Duodenal mucosa (tissue), 2 donors: ENCODE data around the gene ZSWIM3.

ENCODE experiments used
- H3K27ac ChIP-seq: one replicate; pipeline ENCODE4 v1.7.0; 2013; ENCODE audit warnings: low read depth, low read length
- H3K27me3 ChIP-seq, 2 donors: one replicate each; pipeline ENCODE4 v1.7.0; 2013; ENCODE audit warnings: low read length in 2 of 2, control low read depth in 1 of 2; ENCODE audit not compliant: insufficient read depth in 2 of 2, control insufficient read depth in 1 of 2
- H3K36me3 ChIP-seq, 2 donors: one replicate each; pipeline ENCODE4 v1.7.0; 2013; ENCODE audit warnings: low read length in 2 of 2, control low read depth in 1 of 2; ENCODE audit not compliant: insufficient read depth in 2 of 2, control insufficient read depth in 1 of 2
- H3K4me1 ChIP-seq, 2 donors: one replicate each; pipeline ENCODE4 v1.7.0; 2013; ENCODE audit warnings: low read length in 2 of 2, control low read depth in 1 of 2; ENCODE audit not compliant: insufficient read depth in 2 of 2, control insufficient read depth in 1 of 2
- H3K4me3 ChIP-seq, 2 donors: one replicate each; pipeline ENCODE4 v1.7.0; 2013; ENCODE audit warnings: low read length in 2 of 2, low read depth in 1 of 2
- H3K9ac ChIP-seq, 2 donors: one replicate each; pipeline ENCODE4 v1.7.0; 2013; ENCODE audit warnings: low read length in 2 of 2, low read depth in 1 of 2
- H3K9me3 ChIP-seq, 2 donors: one replicate each; pipeline ENCODE4 v1.7.0; 2013; ENCODE audit warnings: low read length in 2 of 2, control low read depth in 1 of 2; ENCODE audit not compliant: control insufficient read depth in 1 of 2

The ZSWIM3 gene

DNA sequence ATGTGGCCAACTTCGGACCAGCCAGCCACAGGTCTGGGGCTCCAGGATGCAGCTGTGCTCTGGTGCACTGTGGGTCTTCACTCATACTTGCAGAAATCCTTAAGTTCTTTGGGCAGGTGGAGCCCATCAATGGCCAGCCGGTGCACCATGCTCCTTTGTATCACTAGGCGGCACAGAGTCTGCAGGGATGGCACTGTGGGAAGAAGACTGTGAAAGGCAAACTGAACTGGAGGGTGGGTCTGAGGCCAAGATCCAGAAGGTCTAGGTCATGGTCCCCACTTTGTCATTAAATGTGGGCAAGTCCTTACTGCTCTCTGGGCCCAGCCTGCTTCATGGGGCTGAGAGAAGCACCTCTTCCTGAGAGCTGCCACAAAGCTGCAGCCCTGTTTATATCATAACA lies 31.3 kb downstream of the ZSWIM3 start:
- no peaks in the 10 kb centered on the region for H3K9me3 ChIP-seq
- no peak overlapping the region for H3K4me3 ChIP-seq
- no peak overlapping the region for H3K27ac ChIP-seq
- H3K36me3 ChIP-seq: peaks cover 7 to 39% of the 10 kb centered on the region in 2 donors
- H3K27me3 ChIP-seq: no peaks in the 10 kb centered on the region
- H3K4me1 ChIP-seq: peaks cover 30 to 40% of the 10 kb centered on the region in 2 donors
- H3K9ac ChIP-seq: no peak overlapping the region

DNA sequence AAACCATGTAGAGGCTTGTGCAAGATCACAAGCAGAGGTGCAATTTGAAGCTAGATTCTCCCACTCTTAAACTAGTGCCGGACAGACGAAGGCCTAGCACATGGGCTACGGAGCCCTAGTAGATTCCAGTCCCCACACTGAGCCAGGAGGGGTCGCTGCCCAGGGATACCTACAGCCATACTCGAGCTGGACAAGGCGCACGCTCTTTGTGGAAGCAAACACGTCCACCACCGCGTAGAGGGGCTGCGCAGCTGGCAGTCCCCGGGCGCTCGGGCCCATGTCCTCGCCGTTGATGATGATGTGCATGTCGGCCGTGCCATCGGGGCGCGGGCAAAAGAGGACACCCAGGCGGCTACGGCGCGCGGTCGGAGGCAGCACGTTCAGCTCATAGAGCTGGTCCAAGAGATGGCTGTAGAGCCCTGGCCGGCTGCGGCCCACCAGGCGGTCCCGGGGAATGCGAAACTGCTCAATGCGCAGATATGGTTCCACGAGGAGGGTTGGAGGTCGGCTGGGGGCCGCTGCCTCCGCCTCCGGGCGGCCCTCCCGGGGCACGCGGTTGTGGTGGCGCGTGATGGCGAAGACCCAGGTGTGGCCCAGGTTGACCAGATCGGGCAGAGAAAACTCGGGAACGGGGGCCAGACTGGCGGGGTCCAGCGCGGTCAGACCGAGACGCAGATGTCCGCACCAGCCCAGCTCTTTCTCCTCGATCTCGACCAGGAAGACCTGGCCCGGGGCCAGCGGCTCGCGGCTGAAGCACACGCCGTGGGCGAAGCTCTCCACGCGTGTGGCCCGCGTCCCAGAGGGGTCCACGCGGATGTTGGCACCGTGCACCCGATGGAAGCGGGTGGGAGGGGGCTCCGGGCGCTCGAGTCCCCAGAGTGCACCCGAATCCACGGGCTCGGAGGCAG lies 32.9 kb downstream of the ZSWIM3 start:
- Histone ChIP-seq H3K9me3 (no peaks in the 10 kb centered on the region), H3K27me3 (no peaks in the 10 kb centered on the region), H3K4me1 (peaks cover 24 to 37% of the 10 kb centered on the region in 2 donors), H3K4me3 (peak overlapping the region; percentile 64 to 88), H3K9ac (peak overlapping the region; percentile 67 to 86), H3K36me3 (peaks cover 14 to 48% of the 10 kb centered on the region in 2 donors), H3K27ac (peak overlapping the region; percentile 82)

DNA sequence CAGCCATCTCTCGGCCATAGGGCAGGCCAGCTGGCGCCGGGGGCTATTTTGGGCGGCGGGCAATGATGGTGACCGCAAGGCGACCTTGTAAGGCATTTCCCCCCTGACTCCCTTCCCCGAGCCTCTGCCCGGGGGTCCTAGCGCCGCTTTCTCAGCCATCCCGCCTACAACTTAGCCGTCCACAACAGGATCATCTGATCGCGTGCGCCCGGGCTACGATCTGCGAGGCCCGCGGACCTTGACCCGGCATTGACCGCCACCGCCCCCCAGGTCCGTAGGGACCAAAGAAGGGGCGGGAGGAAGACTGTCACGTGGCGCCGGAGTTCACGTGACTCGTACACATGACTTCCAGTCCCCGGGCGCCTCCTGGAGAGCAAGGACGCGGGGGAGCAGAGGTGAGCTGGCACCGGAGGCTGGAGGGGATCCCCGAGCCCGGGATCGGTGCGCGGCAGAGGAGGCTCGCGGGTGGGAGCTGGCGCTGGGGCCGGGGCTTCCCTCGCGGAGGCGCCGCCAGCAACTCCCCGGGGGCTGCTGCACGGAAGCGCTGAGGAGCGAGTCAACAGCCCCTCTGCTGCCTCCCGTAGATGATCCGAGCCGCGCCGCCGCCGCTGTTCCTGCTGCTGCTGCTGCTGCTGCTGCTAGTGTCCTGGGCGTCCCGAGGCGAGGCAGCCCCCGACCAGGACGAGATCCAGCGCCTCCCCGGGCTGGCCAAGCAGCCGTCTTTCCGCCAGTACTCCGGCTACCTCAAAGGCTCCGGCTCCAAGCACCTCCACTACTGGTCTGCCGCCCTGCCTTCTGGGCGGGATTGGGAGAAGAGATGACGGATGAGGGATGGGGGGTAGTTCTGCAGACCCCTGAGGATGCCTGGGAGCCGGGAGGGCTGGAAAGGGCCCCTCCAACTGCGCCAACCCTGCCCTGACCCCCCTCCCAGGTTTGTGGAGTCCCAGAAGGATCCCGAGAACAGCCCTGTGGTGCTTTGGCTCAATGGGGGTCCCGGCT lies 33.9 kb downstream of the ZSWIM3 start, which contains the start of the genes CTSA and NEURL2:
CTSA (plus strand) TSS at position 351 of the 999 bp plus-strand sequence; CDS start at position 585, 234 bp downstream.
NEURL2 (minus strand) TSS at position 224 of the 999 bp plus-strand sequence; CDS start at position 7, 217 bp downstream.
- H3K27me3 ChIP-seq: no peaks in the 10 kb centered on the region
- no peaks in the 10 kb centered on the region for H3K9me3 ChIP-seq
- peak within 1 kb of the TSS; percentile 64 to 88 for H3K4me3 ChIP-seq
- peak within 1 kb of the TSS; percentile 67 to 86 for H3K9ac ChIP-seq
- H3K4me1 ChIP-seq: peaks cover 24 to 37% of the 10 kb centered on the region in 2 donors
- H3K36me3 ChIP-seq: peaks cover 14 to 50% of the 10 kb centered on the region in 2 donors
- H3K27ac ChIP-seq: peak within 1 kb of the TSS; percentile 82

DNA sequence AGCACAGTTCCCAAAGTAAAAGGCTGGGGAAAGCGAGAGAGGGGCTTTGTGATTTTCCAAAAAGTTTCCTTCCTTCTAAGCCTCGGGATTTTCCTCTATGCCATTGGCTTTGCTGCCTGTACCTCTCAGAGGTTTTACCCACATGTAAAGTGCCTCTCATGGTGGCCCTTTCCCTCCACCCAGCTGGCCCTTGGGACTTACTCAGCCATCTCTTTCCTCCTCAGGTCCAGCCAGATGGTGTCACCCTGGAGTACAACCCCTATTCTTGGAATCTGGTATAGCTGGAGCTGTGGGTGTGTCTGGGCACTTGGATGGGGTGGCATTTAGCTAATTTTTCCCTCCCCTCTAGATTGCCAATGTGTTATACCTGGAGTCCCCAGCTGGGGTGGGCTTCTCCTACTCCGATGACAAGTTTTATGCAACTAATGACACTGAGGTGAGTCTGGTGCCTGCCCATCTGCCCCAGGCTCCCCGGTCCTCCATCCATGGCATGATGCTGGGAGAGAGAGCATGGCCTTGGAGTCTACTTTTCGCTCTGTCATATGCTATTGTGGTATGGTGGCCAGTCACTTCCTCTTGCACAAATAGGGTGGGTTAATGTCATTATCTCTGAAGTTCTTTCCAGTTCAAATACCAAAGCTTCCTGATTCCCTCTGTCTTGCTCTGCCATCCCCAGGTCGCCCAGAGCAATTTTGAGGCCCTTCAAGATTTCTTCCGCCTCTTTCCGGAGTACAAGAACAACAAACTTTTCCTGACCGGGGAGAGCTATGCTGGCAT lies 34.8 kb downstream of the ZSWIM3 start:
- Histone ChIP-seq H3K4me1 (peaks cover 24 to 37% of the 10 kb centered on the region in 2 donors), H3K27ac (no peak overlapping the region), H3K9ac (peak overlapping the region; percentile 67 to 86), H3K9me3 (no peaks in the 10 kb centered on the region), H3K36me3 (peaks cover 22 to 49% of the 10 kb centered on the region in 2 donors), H3K27me3 (no peaks in the 10 kb centered on the region), H3K4me3 (peak overlapping the region; percentile 64 to 88)

DNA sequence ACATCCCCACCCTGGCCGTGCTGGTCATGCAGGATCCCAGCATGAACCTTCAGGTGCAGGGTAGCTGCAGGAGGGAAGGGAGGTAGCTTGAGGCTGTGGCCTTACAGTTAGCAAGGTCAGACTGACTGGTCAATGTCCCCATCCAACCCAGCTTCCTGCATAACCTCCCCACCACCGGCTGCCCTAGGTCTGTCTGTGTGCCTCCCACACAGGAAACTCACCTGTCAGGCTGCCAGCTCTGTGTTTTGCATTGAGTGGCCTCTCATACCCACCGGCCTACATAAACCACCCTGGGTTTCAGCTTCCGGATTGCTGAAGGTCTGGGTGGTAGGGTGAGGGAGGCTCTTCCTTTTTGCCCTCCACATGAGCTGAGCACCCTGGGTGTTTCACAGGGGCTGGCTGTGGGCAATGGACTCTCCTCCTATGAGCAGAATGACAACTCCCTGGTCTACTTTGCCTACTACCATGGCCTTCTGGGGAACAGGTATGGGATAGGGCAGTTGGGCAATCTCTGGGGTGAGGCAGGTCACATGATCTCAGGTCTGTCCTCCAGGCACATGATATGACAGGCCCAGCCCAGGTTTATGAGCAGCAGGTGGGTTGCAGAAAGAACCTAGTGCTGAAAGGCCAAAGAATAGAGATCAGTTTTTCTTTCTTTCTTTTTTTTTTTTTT lies 35.5 kb downstream of the ZSWIM3 start:
- H3K9ac ChIP-seq: peak overlapping the region; percentile 5 to 20
- no peak overlapping the region for H3K27ac ChIP-seq
- H3K4me1 ChIP-seq: peaks cover 24 to 37% of the 10 kb centered on the region in 2 donors
- H3K27me3 ChIP-seq: no peaks in the 10 kb centered on the region
- H3K4me3 ChIP-seq: peak overlapping the region; percentile 26 to 64
- H3K9me3 ChIP-seq: no peaks in the 10 kb centered on the region
- H3K36me3 ChIP-seq: peaks cover 20 to 51% of the 10 kb centered on the region in 2 donors

DNA sequence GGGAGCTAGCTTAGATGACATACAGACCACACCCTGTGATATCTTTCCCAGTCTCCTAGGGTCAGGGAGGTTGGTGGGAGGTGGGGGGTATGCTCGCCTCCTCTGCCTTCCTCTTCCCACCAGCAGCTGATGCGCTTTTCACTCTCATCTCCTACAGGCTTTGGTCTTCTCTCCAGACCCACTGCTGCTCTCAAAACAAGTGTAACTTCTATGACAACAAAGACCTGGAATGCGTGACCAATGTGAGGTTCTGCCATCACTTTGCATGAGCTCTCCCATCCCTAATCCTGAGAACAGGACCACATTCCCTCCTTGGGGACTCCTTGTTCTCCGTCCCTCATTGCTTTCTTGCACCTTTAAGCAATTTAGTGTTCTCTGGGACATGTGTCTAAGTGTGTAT lies 36.4 kb downstream of the ZSWIM3 start:
- Histone ChIP-seq H3K27me3 (no peaks in the 10 kb centered on the region), H3K9ac (no peak overlapping the region), H3K4me1 (peaks cover 24 to 36% of the 10 kb centered on the region in 2 donors), H3K27ac (no peak overlapping the region), H3K9me3 (no peaks in the 10 kb centered on the region), H3K36me3 (peaks cover 26 to 53% of the 10 kb centered on the region in 2 donors), H3K4me3 (no peak overlapping the region)

DNA sequence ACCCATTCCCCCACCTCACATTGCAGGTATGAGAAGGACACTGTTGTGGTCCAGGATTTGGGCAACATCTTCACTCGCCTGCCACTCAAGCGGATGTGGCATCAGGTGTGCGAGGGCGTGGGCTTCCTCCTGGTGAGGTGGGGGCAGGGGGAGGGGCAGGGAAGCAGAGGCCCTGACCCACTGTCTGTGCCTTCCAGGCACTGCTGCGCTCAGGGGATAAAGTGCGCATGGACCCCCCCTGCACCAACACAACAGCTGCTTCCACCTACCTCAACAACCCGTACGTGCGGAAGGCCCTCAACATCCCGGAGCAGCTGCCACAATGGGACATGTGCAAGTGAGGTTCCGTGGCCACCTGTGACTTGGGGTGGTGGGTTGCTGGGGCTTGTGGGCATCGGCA lies 37.4 kb downstream of the ZSWIM3 start:
- Histone ChIP-seq H3K36me3 (peaks cover 26 to 57% of the 10 kb centered on the region in 2 donors), H3K4me3 (no peak overlapping the region), H3K27ac (no peak overlapping the region), H3K4me1 (peaks cover 20 to 29% of the 10 kb centered on the region in 2 donors), H3K9ac (no peak overlapping the region), H3K9me3 (no peaks in the 10 kb centered on the region), H3K27me3 (no peaks in the 10 kb centered on the region)

DNA sequence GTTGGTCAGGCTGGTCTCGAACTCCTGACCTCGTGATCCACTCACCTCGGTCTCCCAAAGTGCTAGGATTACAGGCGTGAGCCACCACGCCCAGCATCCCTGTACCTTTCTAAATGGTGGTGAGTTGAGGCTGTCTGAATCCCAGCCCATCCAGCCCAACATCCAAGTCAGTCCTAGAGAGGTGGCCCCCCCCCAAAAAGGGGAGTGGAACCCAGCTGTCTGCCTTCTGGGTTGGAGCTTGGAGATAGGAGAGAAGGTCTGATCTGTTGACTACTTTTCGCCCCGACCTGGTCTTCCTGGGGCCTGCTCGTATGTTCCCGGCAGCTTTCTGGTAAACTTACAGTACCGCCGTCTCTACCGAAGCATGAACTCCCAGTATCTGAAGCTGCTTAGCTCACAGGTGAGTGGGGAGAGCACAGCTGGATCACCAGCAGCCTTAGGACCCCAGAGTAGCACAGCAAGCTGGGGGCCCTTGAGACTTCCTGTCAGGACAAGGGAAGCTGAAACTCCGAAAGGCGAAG lies 39.3 kb downstream of the ZSWIM3 start:
- peaks cover 26 to 63% of the 10 kb centered on the region in 2 donors for H3K36me3 ChIP-seq
- no peaks in the 10 kb centered on the region for H3K9me3 ChIP-seq
- H3K4me1 ChIP-seq: peaks cover 16 to 17% of the 10 kb centered on the region in 2 donors
- no peak overlapping the region for H3K27ac ChIP-seq
- no peak overlapping the region for H3K4me3 ChIP-seq
- no peak overlapping the region for H3K9ac ChIP-seq
- H3K27me3 ChIP-seq: no peaks in the 10 kb centered on the region

DNA sequence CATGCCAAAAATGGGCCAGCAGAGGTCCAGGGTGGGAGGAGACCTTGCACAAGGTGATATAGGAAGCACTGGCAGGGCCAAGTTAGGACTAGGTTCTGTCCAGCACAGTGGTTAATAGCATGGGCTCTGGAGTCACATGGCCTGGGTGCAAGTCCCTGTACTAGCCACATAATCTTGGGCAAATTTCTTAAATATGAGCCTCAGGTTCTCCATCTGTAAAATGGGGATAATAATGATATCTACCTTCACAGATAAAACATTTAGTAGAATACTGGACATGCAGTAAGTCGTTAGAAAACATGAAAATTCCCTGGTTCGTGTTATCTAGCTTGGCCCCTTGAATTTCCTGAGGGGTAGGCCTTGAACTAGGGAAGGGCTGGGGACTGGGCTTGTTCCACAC lies 39.9 kb downstream of the ZSWIM3 start:
- Histone ChIP-seq H3K27me3 (no peaks in the 10 kb centered on the region), H3K27ac (no peak overlapping the region), H3K9me3 (no peaks in the 10 kb centered on the region), H3K9ac (no peak overlapping the region), H3K36me3 (peaks cover 26 to 63% of the 10 kb centered on the region in 2 donors), H3K4me1 (peaks cover 10 to 12% of the 10 kb centered on the region in 2 donors), H3K4me3 (no peak overlapping the region)
